Thoracic aorta (tissue), 2 donors: ENCODE results near the gene ZSCAN12. TPM values are rescaled to one million over a fixed set of nuclear protein-coding genes. Genes with fewer than 3 reads are reported as not detected.

Source experiments
- ATAC-seq: fragments of 150-250 bp; one replicate; pipeline ENCODE4 v1.8.0; 2017; ENCODE audit warnings: low read depth; ENCODE audit not compliant: insufficient number of reproducible peaks, low FRiP score
- DNase-seq: peaks from one replicate; pipeline ENCODE4 v3.0.0-alpha.2; 2020; ENCODE audit warnings: low spot score
- H3K27ac ChIP-seq, 2 donors: fragments of 200-600 bp; sonication (generic); 1 replicate in 1 of 2; 2 replicates in 1 of 2; pipeline ENCODE4 v1.5.1; 2016; ENCODE audit warnings: mild to moderate bottlenecking in 2 of 2, moderate library complexity in 2 of 2
- H3K27me3 ChIP-seq: fragments of 200-600 bp; sonication (generic); replicated peaks from 2 replicates; pipeline ENCODE4 v1.6.0; 2016; ENCODE audit warnings: mild to moderate bottlenecking; ENCODE audit not compliant: insufficient read depth
- H3K36me3 ChIP-seq: fragments of 200-600 bp; sonication (generic); one replicate; pipeline ENCODE4 v1.5.1; 2016
- H3K4me1 ChIP-seq, 2 donors: fragments of 200-600 bp; sonication (generic); 1 replicate in 1 of 2; 2 replicates in 1 of 2; pipeline versions ENCODE4 v1.5.1 to v1.6.0; 2016; ENCODE audit warnings: low read depth in 2 of 2, mild to moderate bottlenecking in 1 of 2; ENCODE audit not compliant: control insufficient read depth in 1 of 2
- H3K4me3 ChIP-seq: fragments of 200-600 bp; sonication (generic); 2 replicates; pipeline ENCODE4 v1.5.1; 2016; ENCODE audit warnings: mild to moderate bottlenecking
- H3K9me3 ChIP-seq: fragments of 200-600 bp; sonication (generic); 2 replicates; pipeline ENCODE4 v1.5.1; 2016
- CTCF ChIP-seq: fragments of 200-600 bp; sonication (generic); IDR thresholded peaks from one replicate; pipeline ENCODE4 v1.5.1; 2019; ENCODE audit warnings: antibody characterized with exemption
- total RNA-seq, 2 donors: library from RNA; depleted of rRNA; stranded (reverse); fragments of >200 nt; gene quantifications; one replicate each; pipeline versions ENCODE4 v1.1.0 to v1.2.3, GENCODE V29; 2016

Gene ZSCAN12
- total RNA-seq, 2 donors from 2014 or later: 1.6 to 4.3 TPM

- H3K4me1 ChIP-seq: peaks cover 4 to 12% of the 10 kb centered on the region in 2 donors
- H3K4me3 ChIP-seq: no peak overlapping the region
- no peak for ATAC-seq
Measured at GRCh38 chr6:28378644-28379043, 20.9 kb downstream of the ZSCAN12 start.

GRCh38 chr6:28377879-28378278 is 21.7 kb downstream of the ZSCAN12 start:
- H3K4me1 ChIP-seq: peaks cover 4 to 10% of the 10 kb centered on the region in 2 donors
- TF ChIP-seq CTCF: no peak
- ATAC-seq: no peak
- H3K4me3 ChIP-seq: no peak overlapping the region
- H3K9me3 ChIP-seq: no peaks in the 10 kb centered on the region
- DNase-seq: no peak
- H3K27ac ChIP-seq: no peak overlapping the region
- peaks cover 4% of the 10 kb centered on the region for H3K36me3 ChIP-seq
- no peaks in the 10 kb centered on the region for H3K27me3 ChIP-seq

More at GRCh38 chr6:28378644-28379043, 20.9 kb downstream of the ZSCAN12 start:
- Histone ChIP-seq H3K27me3 (no peaks in the 10 kb centered on the region), H3K36me3 (peaks cover 4% of the 10 kb centered on the region), H3K9me3 (no peaks in the 10 kb centered on the region), H3K27ac (no peak overlapping the region)
- no peak for DNase-seq
- TF ChIP-seq CTCF: no peak

GRCh38 chr6:28373925-28374324 is 25.6 kb downstream of the ZSCAN12 start:
- no peaks in the 10 kb centered on the region for H3K9me3 ChIP-seq
- no peaks in the 10 kb centered on the region for H3K36me3 ChIP-seq
- no peak for ATAC-seq
- no peaks in the 10 kb centered on the region for H3K4me1 ChIP-seq
- H3K27ac ChIP-seq: no peak overlapping the region
- H3K4me3 ChIP-seq: no peak overlapping the region
- no peak for TF ChIP-seq CTCF
- H3K27me3 ChIP-seq: no peaks in the 10 kb centered on the region
- DNase-seq: no peak

- ATAC-seq: no peak
- no peak for DNase-seq
- Histone ChIP-seq H3K36me3 (peaks cover 4% of the 10 kb centered on the region), H3K27ac (no peak overlapping the region), H3K27me3 (no peaks in the 10 kb centered on the region), H3K9me3 (no peaks in the 10 kb centered on the region), H3K4me3 (no peak overlapping the region), H3K4me1 (no peaks in the 10 kb centered on the region)
- TF ChIP-seq CTCF: no peak
Measured at GRCh38 chr6:28371706-28372451, 27.7 kb downstream of the ZSCAN12 start.

- no peaks in the 10 kb centered on the region for H3K27me3 ChIP-seq
- H3K4me3 ChIP-seq: no peak overlapping the region
- no peaks in the 10 kb centered on the region for H3K9me3 ChIP-seq
- DNase-seq (no peak), ATAC-seq (no peak)
- TF ChIP-seq CTCF: no peak
- peaks cover 6% of the 10 kb centered on the region for H3K36me3 ChIP-seq
- no peaks in the 10 kb centered on the region for H3K4me1 ChIP-seq
- H3K27ac ChIP-seq: no peak overlapping the region
Measured at GRCh38 chr6:28371280-28371679, 28.3 kb downstream of the ZSCAN12 start.
